GM12875 (cell line): ENCODE results near the gene SH3D19.

Experiments used
- H3K4me3 ChIP-seq: one replicate; pipeline ENCODE4 v1.5.1; 2011; ENCODE audit warnings: low read depth, low read length, control low read depth
- TF ChIP-seq, protein P1 (sequence below): IDR thresholded peaks from 2 replicates; pipeline ENCODE4 v1.5.1; 2011; ENCODE audit warnings: low read depth, mild to moderate bottlenecking, control low read depth, inconsistent platforms, low read length, moderate library complexity, borderline replicate concordance; ENCODE audit not compliant: insufficient read depth

Gene SH3D19

DNA sequence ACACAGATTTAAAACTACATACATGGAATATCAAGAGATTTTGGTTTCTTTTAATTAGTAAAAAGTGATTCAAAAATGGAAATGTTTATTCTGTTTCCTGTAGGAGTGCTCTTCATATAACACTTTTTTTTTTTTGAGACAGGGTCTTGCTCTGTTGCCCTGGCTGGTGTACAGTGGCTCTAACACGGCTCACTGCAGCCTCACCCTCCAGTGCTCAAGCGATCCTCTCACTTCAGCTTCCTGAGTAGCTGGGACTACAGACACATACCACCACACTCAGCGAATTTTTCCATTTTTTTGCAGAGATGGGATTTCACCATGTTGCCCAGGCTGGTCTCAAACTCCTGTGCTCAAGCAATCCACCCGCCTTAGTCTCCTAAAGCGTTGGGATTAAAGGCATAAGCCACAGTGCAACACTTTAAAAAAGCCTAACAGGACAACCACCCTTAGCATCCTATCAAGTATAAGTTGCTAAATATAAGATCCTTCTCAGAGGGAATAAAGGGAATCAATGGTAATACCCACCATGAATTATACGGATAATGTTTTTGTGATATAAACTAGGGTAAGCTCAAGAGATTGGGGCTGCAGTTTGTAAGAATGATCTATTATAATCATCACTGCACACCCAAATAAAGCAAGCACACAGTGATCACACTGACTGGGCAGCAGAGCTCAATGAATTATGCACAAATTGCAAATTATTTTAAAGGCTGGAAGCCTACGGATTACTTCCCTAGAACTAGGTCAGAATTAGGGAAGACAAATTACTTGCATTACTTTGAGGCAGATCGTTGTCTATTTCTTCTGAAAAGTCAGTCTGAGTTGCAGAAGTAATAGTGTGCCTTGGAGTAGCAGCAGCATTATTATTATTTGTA, 149.4 kb downstream of the SH3D19 start:
- no peak overlapping the region for H3K4me3 ChIP-seq

DNA sequence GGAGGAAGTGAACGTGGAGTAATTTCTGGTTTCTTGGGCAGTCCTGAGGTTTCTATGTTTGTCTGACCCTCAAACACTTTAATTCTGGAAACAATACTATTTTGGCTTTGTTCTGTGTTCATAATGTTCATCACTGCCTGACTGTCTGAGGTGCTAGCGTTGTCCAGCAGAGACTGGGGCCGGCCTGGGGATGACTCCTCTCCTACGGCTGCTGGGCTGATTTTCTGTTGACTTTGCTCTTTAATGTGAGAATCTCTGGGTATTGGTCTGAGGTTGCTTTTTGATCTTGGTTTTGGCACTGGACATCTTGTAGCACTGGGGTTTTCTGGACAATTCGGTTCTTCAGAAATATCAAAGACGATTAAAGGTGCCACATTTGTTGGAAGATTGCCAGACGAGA, 150.2 kb downstream of the SH3D19 start:
- TF ChIP-seq, protein P1, sequence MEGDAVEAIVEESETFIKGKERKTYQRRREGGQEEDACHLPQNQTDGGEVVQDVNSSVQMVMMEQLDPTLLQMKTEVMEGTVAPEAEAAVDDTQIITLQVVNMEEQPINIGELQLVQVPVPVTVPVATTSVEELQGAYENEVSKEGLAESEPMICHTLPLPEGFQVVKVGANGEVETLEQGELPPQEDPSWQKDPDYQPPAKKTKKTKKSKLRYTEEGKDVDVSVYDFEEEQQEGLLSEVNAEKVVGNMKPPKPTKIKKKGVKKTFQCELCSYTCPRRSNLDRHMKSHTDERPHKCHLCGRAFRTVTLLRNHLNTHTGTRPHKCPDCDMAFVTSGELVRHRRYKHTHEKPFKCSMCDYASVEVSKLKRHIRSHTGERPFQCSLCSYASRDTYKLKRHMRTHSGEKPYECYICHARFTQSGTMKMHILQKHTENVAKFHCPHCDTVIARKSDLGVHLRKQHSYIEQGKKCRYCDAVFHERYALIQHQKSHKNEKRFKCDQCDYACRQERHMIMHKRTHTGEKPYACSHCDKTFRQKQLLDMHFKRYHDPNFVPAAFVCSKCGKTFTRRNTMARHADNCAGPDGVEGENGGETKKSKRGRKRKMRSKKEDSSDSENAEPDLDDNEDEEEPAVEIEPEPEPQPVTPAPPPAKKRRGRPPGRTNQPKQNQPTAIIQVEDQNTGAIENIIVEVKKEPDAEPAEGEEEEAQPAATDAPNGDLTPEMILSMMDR, result no peak
- no peak overlapping the region for H3K4me3 ChIP-seq

More for the DNA sequence above, 149.4 kb downstream of the SH3D19 start:
- TF ChIP-seq, protein P1, result no peak

DNA sequence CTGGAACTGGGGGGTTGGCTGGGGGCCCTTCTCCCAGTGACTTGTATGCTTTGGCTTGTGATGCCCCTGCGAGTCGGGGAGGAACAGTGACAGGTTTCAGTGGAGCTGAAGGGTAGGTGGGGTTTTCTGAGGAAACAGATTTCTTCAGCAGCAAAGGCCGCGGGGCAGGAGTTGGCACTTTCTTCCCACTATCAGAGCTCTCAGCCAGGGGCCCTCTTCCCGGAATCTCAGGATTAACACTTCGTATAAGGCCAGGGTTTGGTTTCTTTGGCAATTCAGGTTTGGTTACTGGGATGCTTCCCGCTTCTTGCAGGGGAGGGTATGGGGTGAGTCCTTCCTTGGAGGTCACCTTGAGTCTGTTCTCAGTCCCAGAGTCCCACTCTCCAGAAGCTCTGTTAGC, 150.6 kb downstream of the SH3D19 start:
- TF ChIP-seq, protein P1, result no peak

DNA sequence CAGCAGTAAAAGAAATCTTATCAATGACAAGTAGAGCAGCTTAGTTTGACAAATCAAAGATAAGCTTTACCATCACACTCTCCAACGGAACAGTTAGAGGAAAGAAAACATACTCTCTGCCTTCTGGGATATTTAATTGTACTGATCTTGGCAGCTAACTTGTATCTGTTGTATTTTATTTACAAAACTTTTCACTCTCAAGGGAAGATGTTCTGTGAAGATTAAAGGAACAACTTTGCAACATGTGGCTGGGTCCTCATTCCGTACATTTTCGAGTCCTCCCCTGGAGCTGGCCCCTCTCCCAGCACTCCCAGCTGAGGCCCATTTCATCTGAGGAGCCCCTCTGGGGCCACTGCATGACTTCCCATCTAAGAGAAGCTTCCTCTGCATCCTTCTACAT, 151.5 kb downstream of the SH3D19 start:
- TF ChIP-seq, protein P1, result no peak
- no peak overlapping the region for H3K4me3 ChIP-seq

More for the DNA sequence above, 150.6 kb downstream of the SH3D19 start:
- no peak overlapping the region for H3K4me3 ChIP-seq

DNA sequence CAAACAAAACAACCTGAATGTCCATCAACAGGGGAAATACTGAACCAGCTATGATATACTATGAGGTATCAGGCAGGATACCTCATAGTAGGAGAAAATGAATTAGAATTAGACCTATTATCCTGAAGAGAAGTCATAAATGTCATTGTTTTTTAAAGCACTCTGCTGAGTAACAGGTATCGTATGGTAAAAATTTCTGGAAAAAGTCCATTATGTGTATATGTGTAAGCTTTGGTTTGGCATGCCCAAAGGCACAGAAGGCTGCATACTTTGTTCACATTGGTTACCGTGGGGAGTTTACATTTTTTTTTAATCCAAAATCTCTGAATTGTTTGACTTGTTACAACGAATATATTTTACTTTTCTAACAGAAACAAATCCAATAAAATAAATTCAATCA, 155.5 kb downstream of the SH3D19 start:
- TF ChIP-seq, protein P1, result no peak

DNA sequence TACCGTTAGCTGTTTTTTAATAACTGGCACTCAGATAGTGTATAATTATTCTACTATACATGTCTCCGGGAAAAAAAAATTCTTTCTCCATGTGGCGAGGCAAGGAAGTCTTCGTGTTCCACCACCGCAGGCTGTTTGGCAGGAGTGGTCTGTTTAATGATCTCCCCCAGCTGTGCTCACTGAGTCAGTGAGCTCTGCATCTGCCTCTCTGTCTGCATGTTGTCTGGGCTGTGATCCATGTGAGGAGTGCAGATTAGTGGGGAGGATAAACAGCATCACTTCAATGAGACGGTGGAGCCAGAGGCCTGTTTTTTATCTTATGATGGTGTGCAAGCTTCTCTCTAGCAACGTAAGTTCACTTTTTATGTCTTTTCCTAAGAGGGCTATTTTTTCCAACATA, 156.2 kb downstream of the SH3D19 start:
- H3K4me3 ChIP-seq, result no peak overlapping the region
- TF ChIP-seq, protein P1, result no peak

More for the DNA sequence above, 155.5 kb downstream of the SH3D19 start:
- H3K4me3 ChIP-seq, result no peak overlapping the region

DNA sequence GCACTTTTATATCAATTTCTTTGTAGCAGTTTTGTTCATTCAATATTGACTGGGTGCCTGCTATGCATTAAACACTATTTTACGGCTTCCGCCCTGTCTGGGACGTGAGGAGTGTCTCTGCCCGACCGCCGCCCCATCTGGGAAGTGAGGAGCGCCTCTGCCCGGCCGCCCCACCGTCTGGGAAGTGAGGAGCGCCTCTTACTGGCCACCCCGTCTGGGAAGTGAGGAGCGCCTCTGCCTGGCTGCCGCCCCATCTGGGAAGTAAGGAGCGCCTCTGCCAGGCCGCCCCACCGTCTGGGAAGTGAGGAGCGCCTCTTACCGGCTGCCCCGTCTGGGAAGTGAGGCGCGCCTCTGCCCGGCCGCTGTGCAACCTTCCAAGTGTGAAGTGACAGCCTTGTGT, 157.8 kb downstream of the SH3D19 start:
- H3K4me3 ChIP-seq, result no peak overlapping the region
- TF ChIP-seq, protein P1, result no peak
